ENCODE measurements around the gene FIGNL1.
"Not testable (repeated sequence)": the region's sequence is repeated elsewhere in the genome, so short reads cannot be mapped to it uniquely, and the experiment has no call there.

The FIGNL1 gene

DNA sequence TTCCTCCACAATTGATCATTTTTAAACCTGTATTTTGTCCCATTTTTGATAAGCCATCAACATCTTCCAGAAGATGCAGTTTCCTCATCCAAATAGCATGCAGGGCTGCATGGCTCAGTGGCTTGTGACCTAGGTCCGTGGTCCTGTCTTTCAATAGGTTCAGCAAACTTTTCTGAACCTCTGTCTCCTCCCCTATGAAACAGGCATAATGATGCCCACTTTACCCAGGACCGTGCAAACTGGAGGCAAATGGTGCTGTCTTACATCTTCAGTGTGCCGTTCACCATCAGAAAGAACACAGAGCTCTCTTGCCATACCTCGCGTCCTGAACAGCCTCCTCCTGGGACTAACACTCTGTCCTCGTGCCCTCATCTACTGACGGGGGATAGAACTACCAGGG lies 22.3 kb upstream of the FIGNL1 start:
- DNase-seq: no peak

DNA sequence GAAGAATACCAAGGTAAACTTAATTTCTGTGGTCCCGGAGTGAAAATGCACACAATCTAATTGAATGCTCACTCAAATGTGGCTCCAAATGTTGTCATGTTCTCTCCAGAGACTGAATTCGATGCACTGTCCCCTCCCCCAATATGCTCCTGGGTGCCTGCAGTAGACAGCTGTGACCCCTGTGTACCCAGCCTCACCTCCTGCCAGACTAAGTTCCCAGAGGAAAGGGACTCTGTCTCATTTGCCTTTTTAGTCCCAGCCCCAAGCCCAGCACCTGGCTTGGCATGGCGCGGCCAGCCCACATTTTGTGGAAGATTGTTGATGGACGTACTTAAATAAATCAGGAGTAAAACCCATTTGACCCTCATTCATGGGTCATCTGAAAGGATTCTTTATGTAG lies 21.8 kb upstream of the FIGNL1 start:
- DNase-seq: no peak

DNA sequence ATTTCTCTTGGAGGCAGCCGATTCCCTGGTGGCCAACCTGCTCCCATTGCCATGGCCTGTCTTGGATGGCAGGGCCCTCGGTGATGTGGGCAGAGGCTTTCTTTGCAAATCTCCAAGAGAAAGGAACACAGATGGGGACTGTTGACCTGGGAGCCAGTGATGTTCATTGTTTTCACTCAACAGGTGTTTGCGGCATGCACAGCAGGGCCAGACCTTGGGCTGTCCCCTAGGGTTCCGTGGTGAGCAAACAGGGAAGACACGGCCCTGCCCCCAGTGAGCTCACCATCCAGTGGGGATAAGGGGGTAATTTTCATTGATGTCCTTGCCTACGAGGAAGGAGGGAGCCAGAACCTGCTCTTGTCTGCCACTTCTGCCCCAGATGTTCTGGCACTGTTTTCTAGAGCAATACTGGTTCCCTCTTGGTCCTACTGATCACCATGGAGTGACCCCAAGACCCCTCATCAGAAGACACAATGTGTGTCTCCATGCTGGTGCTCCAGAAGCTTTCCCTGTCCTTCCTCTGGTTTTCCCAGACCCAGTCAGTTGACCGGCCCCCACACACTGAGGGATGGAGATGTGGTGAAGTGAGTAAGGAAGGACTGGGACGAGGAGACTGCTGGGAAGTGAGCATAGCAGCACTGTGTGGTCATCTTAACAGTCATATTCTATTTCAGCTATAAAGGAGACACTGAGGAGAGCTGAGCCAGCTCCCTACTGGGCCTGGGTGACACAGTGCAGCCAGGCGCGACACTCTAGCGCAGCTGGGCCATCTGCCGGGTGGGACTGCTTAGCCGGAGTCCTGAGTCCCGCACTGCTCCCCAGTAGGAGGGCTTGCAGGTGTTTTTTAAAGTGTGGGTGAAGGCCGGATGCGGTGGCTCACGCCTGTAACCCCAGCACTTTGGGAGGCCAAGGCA lies 20.4 kb upstream of the FIGNL1 start:
- DNase-seq: no peak

DNA sequence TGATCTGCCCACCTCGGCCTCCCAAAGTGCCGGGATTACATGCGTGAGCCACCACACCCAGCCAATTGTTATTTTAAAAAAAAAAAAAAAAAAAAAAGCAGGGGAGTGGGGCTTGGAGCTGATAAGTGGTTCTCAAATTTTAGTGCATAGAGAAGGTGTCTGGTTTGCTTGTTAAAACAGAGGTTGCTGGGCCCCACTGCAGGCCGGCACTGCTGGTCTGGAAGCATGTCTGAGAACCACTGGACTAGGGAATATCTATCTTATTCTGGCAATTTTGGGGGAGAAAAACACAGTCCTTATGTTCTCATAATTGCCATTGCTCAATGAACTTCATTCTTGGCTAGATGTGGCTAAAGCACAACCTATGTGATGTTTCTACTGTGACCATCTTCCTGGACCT lies 19.0 kb upstream of the FIGNL1 start:
- DNase-seq: no peak

- DNase-seq: peak in 56 of 58 donors; percentile 4 to 83 (median 58)
Observed at GRCh38 chr7:50467817-50468610, 17.9 kb upstream of the FIGNL1 start.

DNA sequence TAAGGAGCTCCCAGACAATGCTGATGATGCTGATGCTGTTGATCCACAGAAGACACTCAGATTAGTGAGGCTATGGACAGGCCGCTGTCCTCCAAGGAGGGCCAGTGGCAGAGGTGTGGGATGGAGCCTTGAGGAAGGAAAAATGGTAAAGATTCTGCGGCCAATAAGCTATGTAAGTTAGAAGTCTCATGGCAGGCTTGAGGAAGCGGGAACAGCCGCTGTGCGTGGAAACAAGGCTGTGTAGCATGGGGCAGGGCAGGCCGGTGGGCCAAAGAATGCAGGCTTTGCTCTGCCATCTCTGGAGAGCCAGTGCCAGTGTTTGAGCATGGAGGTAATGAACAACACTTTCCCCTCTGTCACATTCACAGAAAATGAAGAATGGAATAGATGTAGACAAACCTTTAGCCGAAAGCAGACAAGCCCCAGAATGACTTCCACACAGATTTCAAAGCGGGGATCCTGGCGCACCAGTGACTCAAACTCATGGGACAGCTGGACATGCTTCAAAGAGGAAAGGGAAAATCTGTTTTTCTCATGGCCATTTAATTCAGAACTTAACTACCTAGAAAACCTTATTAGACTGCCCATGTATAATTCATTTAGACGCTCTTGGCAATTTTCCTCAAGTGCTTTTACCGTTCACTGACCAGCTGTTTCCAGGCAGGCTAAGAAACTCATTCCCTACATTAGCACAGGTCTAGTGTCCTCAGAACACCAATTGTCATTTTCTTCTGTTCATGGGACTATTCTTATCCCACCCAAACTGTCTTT lies 16.9 kb upstream of the FIGNL1 start:
- no peak for DNase-seq

- no peak for DNase-seq
Observed at GRCh38 chr7:50463035-50463434, 12.9 kb upstream of the FIGNL1 start.

GRCh38 chr7:50462361-50462760 lies 12.2 kb upstream of the FIGNL1 start:
- no peak for DNase-seq

- no peak for DNase-seq
Observed at GRCh38 chr7:50461695-50462094, 11.5 kb upstream of the FIGNL1 start.

DNA sequence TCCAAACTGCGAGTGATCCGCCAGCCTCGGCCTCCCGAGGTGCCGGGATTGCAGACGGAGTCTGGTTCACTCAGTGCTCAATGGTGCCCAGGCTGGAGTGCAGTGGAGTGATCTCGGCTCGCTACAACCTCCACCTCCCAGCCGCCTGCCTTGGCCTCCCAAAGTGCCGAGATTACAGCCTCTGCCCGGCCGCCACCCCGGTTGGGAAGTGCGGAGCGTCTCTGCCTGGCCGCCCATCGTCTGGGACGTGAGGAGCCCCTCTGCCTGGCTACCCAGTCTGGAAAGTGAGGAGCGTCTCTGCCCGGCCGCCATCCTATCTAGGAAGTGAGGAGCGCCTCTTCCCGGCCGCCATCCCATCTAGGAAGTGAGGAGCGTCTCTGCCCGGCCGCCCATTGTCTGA lies 9.0 kb upstream of the FIGNL1 start:
- DNase-seq: not testable (repeated sequence)

DNA sequence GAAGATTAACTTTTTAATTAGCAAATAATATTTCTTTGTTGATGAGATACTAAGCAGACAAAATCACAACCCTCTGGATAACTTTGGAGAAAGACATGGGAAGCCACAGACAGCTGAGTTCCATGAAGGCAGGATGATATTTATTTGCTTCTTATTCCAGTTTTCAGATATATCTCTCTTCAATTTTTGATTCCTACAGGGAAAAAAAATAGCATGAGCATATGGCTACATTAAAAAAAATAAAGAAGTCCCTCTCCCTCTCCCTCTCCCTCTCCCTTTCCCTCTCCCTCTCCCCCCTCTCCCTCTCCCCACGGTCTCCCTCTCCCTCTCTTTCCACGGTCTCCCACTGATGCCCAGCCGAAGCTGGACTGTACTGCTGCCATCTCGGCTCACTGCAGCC lies 8.5 kb upstream of the FIGNL1 start:
- not testable (repeated sequence) for DNase-seq

DNA sequence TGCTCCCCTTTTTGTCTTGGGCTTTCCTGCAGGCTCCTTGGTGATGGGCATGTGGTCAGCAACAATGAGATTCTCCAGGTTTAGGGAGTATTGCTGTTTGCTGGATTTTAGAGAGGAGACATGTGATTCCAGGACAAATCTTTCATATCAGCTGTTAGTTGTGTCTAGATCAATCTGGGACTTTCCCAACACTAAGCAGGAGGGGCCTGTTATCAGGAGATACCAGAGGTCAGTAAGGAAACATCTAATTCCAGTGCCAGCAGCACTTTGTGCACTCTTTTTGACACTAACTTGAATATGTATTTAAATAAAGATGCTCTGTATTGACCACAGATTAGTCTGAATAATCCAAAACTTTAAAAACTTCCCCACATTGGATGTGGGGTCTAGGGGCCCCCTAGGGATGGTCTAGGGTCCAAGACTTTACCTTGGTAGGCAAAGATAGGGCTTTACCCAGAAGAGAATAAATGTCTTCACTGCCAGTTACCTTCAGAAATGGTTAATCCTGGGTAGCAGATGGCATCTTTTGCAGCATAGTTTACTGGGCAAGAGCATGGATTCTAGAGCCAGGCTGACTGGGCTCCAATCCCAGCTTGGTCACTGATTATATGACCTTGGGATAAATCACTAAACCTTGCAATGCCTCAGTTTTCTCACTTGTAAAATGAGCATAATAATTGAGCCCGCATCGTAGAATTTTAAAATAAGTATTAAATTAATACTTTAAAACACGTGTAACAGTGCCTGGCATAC lies 6.4 kb upstream of the FIGNL1 start:
- DNase-seq: no peak

DNA sequence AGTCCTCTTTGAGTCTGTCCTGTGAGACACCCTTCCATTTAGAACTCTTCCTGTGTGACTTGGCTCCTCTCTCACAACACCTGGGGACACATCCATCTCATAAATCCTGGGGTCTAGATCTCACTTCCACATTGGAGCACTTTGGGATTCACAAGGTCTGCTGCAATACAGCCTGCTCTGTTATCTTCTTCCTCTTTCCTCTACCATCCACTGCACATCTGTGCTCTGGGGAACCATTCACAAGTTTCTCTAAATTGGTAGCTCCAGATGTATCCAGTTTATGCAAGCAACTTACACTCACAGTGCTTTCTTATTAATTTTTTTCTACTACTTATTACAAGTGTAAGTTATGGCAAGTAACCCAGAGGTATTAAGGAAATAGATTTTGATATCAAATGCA lies 5.5 kb upstream of the FIGNL1 start:
- DNase-seq: no peak

- no peak for DNase-seq
Observed at GRCh38 chr7:50454968-50455367, 4.8 kb upstream of the FIGNL1 start.

DNA sequence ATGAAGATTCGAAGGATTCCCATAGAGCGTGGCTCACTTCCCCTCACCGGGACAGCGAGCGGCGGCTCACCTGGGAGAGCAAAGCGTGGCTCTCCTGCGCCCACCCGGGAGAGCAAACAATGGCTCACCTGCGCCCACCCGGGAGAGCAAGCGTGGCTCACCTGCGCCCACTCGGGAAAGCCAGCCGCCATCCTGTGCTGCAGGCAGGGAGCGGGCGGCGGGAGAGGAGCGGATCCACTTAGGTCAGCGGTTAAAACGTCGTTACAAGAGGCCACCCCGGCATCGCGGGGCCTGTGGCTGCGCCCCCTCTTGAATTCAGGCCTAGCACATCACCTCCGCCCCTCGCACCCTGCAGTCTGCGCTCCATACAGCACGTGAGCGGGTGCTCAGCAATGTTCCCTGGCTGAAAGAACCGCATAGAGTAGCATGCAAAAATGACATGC lies 461 bp upstream of the FIGNL1 start:
- peak in 14 of 58 donors; percentile 30 to 73 (median 46) for DNase-seq

- no peak for DNase-seq
Observed at GRCh38 chr7:50449501-50449880, 659 bp downstream of the FIGNL1 start.

- DNase-seq: no peak
Observed at GRCh38 chr7:50448823-50449222, 1.3 kb downstream of the FIGNL1 start.

- no peak for DNase-seq
Observed at GRCh38 chr7:50446542-50446960, 3.6 kb downstream of the FIGNL1 start.

DNA sequence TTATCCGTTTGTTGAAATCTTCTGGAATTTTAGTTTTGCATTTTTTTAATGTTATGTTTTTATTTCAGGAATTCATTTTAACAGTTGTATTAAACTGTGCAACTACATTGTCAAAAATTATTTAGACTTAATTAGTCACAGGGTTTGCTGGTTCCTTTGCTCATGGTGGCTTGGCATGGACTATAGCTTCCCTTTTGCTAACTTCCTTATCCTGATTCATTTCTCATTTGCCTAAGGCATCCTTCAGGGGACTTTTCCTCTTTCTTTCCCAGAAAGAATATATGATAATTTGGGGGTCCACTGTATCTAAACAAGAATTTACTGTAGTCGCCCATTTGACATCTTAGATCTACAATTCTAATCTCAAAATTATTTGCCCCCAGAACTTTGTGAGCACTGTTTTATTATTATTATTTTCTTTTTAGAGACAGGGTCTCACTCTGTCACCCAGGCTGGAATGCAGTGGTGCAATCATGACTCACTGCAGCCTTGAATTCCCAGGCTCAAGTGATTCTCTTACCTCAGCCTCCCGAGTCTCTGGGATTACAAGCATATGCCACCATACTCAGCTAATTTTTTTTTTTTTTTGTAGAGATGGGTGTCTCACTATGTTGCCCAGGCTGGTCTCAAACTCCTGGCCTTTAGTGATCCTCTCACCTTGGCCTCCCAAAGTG lies 13.9 kb downstream of the FIGNL1 start:
- DNase-seq: no peak

GRCh38 chr7:50431722-50432305 lies 18.3 kb downstream of the FIGNL1 start:
- DNase-seq: no peak

Measured in anterior cingulate cortex (tissue), 58 donors.